HUES64 (cell line): Measurements from ENCODE around the gene CACNA2D3.

Experiments
- H3K27ac ChIP-seq: 2 replicates; pipeline ENCODE4 v1.7.0; 2013; ENCODE audit warnings: low read depth, low read length, inconsistent platforms
- H3K27me3 ChIP-seq: 2 replicates; pipeline ENCODE4 v1.6.1; 2013; ENCODE audit warnings: mild to moderate bottlenecking, low read length; ENCODE audit not compliant: insufficient read depth
- H3K36me3 ChIP-seq: 2 replicates; pipeline ENCODE4 v1.6.1; 2013; ENCODE audit warnings: mild to moderate bottlenecking, low read length; ENCODE audit not compliant: insufficient read depth
- H3K4me1 ChIP-seq: 2 replicates; pipeline ENCODE4 v1.6.1; 2013; ENCODE audit warnings: mild to moderate bottlenecking, low read length, moderate library complexity; ENCODE audit not compliant: insufficient read depth
- H3K4me3 ChIP-seq: 2 replicates; pipeline ENCODE4 v1.5.1; 2013; ENCODE audit warnings: mild to moderate bottlenecking, low read length, moderate library complexity
- H3K9ac ChIP-seq: 2 replicates; pipeline ENCODE4 v1.6.1; 2013; ENCODE audit warnings: mild to moderate bottlenecking, low read depth, low read length
- H3K9me3 ChIP-seq: 2 replicates; pipeline ENCODE4 v1.6.1; 2013; ENCODE audit warnings: low read depth, low read length; ENCODE audit not compliant: insufficient read depth
- WGBS: fragments of 150-250, 120-280 bp; methylation state at CpG from one replicate; pipeline ENCODE4 v1.1.7; 2013; ENCODE audit warnings: missing lambda C conversion rate; 5-methylcytosine and 5-hydroxymethylcytosine counted together

CACNA2D3 gene

DNA sequence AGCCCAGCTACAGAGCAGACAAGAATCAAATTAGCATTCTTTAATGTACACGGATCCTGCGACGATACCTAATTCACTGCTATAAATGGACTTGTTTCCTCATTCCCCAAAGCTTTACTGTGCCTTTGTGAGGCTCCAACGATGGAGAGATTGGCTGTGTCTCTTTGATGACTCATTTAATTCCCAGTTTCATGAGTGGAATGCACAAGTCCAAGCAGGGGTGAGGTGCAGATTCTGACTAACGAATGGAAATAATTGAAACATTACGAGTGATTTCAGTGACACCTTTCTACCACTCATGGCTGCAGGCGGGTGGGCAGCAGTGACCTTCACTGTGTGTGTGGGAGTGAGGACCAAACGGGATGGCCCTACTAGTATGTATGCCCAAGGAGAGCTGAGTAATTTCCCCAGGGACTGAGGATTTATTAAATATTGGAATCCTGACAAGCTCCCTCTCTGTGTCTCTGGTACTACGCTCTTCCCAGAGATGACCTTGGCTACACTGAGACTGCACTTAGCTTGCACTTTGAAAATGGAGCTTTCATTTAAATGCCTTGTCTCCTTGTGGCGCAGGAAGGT is 156.7 kb downstream of the CACNA2D3 start:
- Histone ChIP-seq H3K27ac (no peak overlapping the region), H3K9me3 (no peaks in the 10 kb centered on the region), H3K36me3 (no peaks in the 10 kb centered on the region), H3K4me3 (no peak overlapping the region), H3K4me1 (no peaks in the 10 kb centered on the region), H3K27me3 (no peaks in the 10 kb centered on the region), H3K9ac (no peak overlapping the region)
- 94% methylated on average over 10 of the region's 10 CpGs for WGBS

- 89% methylated on average over 4 of the region's 4 CpGs for WGBS
These were observed 161.1 kb downstream of the CACNA2D3 start for GRCh38 chr3:54283470-54283869.

GRCh38 chr3:54294214-54294613 is 171.9 kb downstream of the CACNA2D3 start:
- no peak overlapping the region for H3K9ac ChIP-seq
- no peak overlapping the region for H3K27ac ChIP-seq
- H3K36me3 ChIP-seq = no peaks in the 10 kb centered on the region
- no peaks in the 10 kb centered on the region for H3K4me1 ChIP-seq
- no peaks in the 10 kb centered on the region for H3K27me3 ChIP-seq
- no peak overlapping the region for H3K4me3 ChIP-seq
- no peaks in the 10 kb centered on the region for H3K9me3 ChIP-seq
- 47% methylated on average over 4 of the region's 4 CpGs for WGBS

More at GRCh38 chr3:54283470-54283869, 161.1 kb downstream of the CACNA2D3 start:
- Histone ChIP-seq H3K27me3 (no peaks in the 10 kb centered on the region), H3K9me3 (peaks cover 7% of the 10 kb centered on the region), H3K27ac (no peak overlapping the region), H3K36me3 (no peaks in the 10 kb centered on the region), H3K4me3 (no peak overlapping the region), H3K9ac (no peak overlapping the region), H3K4me1 (no peaks in the 10 kb centered on the region)

GRCh38 chr3:54296531-54296930 is 174.2 kb downstream of the CACNA2D3 start:
- no peak overlapping the region for H3K27ac ChIP-seq
- no peak overlapping the region for H3K4me3 ChIP-seq
- WGBS = 78% methylated on average over 8 of the region's 8 CpGs
- H3K27me3 ChIP-seq = no peaks in the 10 kb centered on the region
- no peaks in the 10 kb centered on the region for H3K36me3 ChIP-seq
- H3K9ac ChIP-seq = no peak overlapping the region
- no peaks in the 10 kb centered on the region for H3K4me1 ChIP-seq
- H3K9me3 ChIP-seq = no peaks in the 10 kb centered on the region

DNA sequence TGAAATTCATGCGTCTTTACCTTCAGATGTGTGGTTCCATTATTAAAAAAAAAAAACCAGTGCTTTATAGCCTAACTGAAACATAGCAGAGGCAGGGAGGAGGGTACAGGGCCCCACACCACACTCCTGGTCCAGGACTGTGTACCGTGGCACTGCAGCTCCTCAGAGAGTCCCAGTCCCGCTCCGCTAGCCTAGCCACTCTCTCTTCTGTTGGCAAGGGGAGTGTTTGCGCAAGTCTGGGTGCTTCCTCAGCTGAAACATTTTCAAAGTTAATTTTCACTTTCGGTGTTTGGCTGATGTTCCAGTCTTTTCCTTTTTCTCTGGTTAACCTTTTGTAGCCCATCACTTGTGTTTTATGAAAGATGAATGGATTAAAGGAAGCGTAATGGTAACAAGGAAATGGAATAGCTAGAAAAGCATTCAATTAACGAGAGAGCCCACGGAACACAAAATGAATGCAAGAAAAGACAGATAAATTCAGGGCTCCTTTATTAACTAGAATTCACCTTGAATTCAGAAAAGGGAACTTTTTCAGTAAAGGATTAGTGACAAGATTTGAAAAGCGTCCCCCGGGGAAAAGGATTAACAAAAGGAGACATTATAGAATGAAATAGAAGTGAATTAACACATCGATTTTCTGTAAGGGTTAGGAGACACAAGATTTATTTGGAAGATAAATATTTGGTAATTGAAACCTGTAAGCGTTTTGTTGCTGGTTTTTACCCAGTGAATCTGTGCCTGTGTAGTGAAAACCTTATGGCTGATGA is 177.0 kb downstream of the CACNA2D3 start:
- Histone ChIP-seq H3K9me3 (no peaks in the 10 kb centered on the region), H3K4me3 (no peak overlapping the region), H3K27me3 (no peaks in the 10 kb centered on the region), H3K27ac (no peak overlapping the region), H3K4me1 (no peaks in the 10 kb centered on the region; the same call in 1 of the 2 replicates), H3K36me3 (no peaks in the 10 kb centered on the region), H3K9ac (no peak overlapping the region)
- WGBS = 96% methylated on average over 12 of the region's 13 CpGs

GRCh38 chr3:54303517-54304375 is 181.4 kb downstream of the CACNA2D3 start:
- H3K27me3 ChIP-seq = no peaks in the 10 kb centered on the region
- WGBS = 87% methylated on average over 7 of the region's 7 CpGs
- no peak overlapping the region for H3K9ac ChIP-seq
- H3K4me3 ChIP-seq = no peak overlapping the region
- no peak overlapping the region for H3K27ac ChIP-seq
- no peaks in the 10 kb centered on the region; the same call in 1 of the 2 replicates for H3K4me1 ChIP-seq
- no peaks in the 10 kb centered on the region for H3K9me3 ChIP-seq
- H3K36me3 ChIP-seq = no peaks in the 10 kb centered on the region

DNA sequence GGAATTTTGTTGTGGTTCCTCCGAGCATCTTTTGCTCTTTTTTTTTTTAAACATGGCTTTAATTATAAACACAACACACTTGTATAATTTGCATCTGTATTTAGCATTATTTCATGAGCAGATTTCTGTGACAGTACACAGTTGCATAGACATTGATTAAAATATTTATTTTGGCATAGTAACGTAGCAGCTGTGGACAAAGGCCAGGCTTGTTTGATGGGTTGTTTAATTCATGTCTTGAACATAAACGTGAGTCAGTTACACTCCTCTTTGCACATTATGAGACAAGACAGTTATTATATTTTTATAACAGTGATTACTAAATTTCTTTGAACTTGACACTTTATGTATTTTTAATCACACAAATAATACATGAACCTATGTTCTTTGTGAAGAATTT is 182.5 kb downstream of the CACNA2D3 start:
- no peak overlapping the region for H3K9ac ChIP-seq
- H3K4me1 ChIP-seq = peaks cover 5% of the 10 kb centered on the region; the same call in 1 of the 2 replicates
- H3K36me3 ChIP-seq = no peaks in the 10 kb centered on the region
- H3K27ac ChIP-seq = no peak overlapping the region
- H3K4me3 ChIP-seq = no peak overlapping the region
- WGBS = 89% methylated on average over 3 of the region's 3 CpGs
- H3K27me3 ChIP-seq = no peaks in the 10 kb centered on the region
- H3K9me3 ChIP-seq = no peaks in the 10 kb centered on the region

GRCh38 chr3:54305409-54306099 is 183.2 kb downstream of the CACNA2D3 start:
- H3K27me3 ChIP-seq = no peaks in the 10 kb centered on the region
- no peaks in the 10 kb centered on the region for H3K9me3 ChIP-seq
- no peak overlapping the region for H3K27ac ChIP-seq
- WGBS = 81% methylated on average over 2 of the region's 3 CpGs
- H3K9ac ChIP-seq = no peak overlapping the region
- no peaks in the 10 kb centered on the region for H3K36me3 ChIP-seq
- peaks cover 6% of the 10 kb centered on the region; the same call in 1 of the 2 replicates for H3K4me1 ChIP-seq
- H3K4me3 ChIP-seq = no peak overlapping the region

GRCh38 chr3:54307566-54308180 is 185.3 kb downstream of the CACNA2D3 start:
- Histone ChIP-seq H3K27me3 (no peaks in the 10 kb centered on the region), H3K36me3 (no peaks in the 10 kb centered on the region), H3K4me1 (peaks cover 6% of the 10 kb centered on the region; the same call in 1 of the 2 replicates), H3K27ac (no peak overlapping the region), H3K4me3 (no peak overlapping the region), H3K9me3 (no peaks in the 10 kb centered on the region), H3K9ac (no peak overlapping the region)
- WGBS = 87% methylated on average over 4 of the region's 4 CpGs

DNA sequence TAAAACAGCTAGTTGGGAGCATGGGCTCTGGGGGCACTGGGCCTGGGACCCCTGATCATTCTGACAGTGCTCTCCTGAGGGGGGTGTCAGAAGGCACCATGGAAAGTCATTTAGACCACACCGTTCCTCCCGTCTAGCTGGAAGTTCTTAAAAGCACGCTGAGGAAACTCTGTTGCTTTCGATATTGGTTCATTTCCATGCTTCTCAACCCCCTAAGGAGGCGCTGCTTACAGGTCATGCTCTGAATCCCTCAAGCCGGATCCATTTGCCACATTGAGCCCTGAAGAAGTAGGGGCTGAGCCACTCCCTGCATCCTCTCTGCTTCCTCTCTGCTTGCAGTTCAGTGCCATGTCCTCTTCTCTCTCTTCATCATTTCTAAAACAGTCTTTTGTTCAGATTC is 187.2 kb downstream of the CACNA2D3 start:
- Histone ChIP-seq H3K4me3 (no peak overlapping the region), H3K27me3 (no peaks in the 10 kb centered on the region), H3K9me3 (no peaks in the 10 kb centered on the region), H3K36me3 (no peaks in the 10 kb centered on the region), H3K27ac (no peak overlapping the region), H3K4me1 (peaks cover 6% of the 10 kb centered on the region; the same call in 1 of the 2 replicates), H3K9ac (no peak overlapping the region)
- WGBS = 85% methylated on average over 6 of the region's 6 CpGs
